ENCODE data around the gene GIPC1. TPM values are rescaled to one million over a fixed set of nuclear protein-coding genes. Genes with fewer than 3 reads are reported as not detected.
"Not testable (repeated sequence)": the region's sequence is repeated elsewhere in the genome, so short reads cannot be mapped to it uniquely, and the experiment has no call there.

GIPC1 gene
- total RNA-seq, 4 donors from 2014 or later = 147 to 432 (median 243) TPM

DNA sequence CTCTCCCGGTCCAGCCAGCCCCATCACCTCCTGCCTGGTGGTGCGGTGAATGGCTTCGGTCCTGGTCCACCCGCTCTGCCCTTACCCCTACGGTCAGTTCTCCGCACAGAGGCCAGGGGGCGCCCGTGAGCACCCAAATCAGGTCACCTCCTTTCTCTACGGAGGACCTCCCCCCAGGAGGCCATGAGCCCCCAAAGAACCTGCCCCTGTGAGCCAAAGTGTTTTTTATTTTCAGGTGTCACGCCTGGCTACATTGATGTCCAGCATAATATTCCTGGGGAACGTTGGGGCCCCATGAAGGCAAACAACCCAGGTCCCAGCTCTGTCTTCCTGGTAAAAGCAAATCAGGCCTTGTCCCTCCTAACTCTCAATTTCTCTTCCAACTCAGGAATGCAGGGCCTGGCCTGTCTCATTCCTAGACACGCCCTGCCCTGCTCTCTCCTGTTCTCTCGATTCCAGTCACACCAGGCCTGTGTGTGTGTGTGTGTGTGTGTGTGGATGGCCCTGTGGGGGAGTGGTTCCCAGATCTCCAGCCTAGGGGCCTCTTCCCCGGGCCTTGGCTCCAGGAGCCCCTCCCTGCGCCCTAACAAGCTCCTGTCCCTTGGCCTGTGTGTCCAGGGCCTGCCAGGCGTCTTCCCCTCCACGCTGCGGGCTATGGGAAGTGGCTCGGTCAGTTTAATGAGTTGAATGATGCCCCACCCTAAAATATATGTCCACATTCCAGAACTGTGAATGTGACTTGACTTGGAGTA lies 9.7 kb upstream of the GIPC1 start:
- intact Hi-C loops (cut with DNase I) = loop anchor here (10.0 kb wide), 1 partner anchor 49 kb away; no protein-coding TSS in a partner anchor
- WGBS, 2 donors = 16 to 19% methylated on average over 11 to 13 of the region's 19 CpGs
- no peaks in the 10 kb centered on the region for H3K36me3 ChIP-seq
- TF ChIP-seq, protein P1, sequence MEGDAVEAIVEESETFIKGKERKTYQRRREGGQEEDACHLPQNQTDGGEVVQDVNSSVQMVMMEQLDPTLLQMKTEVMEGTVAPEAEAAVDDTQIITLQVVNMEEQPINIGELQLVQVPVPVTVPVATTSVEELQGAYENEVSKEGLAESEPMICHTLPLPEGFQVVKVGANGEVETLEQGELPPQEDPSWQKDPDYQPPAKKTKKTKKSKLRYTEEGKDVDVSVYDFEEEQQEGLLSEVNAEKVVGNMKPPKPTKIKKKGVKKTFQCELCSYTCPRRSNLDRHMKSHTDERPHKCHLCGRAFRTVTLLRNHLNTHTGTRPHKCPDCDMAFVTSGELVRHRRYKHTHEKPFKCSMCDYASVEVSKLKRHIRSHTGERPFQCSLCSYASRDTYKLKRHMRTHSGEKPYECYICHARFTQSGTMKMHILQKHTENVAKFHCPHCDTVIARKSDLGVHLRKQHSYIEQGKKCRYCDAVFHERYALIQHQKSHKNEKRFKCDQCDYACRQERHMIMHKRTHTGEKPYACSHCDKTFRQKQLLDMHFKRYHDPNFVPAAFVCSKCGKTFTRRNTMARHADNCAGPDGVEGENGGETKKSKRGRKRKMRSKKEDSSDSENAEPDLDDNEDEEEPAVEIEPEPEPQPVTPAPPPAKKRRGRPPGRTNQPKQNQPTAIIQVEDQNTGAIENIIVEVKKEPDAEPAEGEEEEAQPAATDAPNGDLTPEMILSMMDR (IDR thresholded peaks at IDR 0.05) = peak; percentile 42 to 91 (median 80)
- TF ChIP-seq POLR2A (IDR thresholded peaks at IDR 0.05) = no peak
- H3K27me3 ChIP-seq = no peaks in the 10 kb centered on the region
- H3K4me1 ChIP-seq = peaks cover 15 to 70% (median 38%) of the 10 kb centered on the region in 3 donors
- DNase-seq = no peak
- no peaks in the 10 kb centered on the region for H3K9me3 ChIP-seq
- H3K27ac ChIP-seq = peak overlapping the region; percentile 90 to 100 (median 100)
- H3K4me3 ChIP-seq = peak overlapping the region in 1 of 4 donors; percentile 21

DNA sequence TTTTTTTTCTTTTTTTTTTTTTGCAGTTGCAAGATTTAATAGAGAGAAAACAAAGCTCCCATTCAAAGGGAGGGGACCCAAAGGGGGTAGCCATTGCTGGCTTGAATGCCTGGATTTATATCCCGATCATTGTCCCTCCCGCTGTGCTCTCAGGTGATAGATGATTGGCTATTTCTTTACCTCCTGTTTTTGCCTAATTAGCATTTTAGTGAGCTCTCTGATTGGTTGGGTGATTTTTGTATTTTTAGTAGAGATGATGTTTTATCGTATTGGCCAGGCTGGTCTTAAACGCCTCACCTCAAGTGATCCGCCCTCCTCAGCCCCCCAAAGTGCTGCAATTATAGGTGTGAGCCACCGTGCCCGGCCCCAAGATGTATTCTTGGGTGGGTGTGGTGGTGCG lies 8.6 kb upstream of the GIPC1 start:
- Histone ChIP-seq H3K4me1 (peaks cover 14 to 60% (median 31%) of the 10 kb centered on the region in 3 donors), H3K27ac (peak overlapping the region in 3 of 4 donors; percentile 99 to 100 (median 100))
- not testable (repeated sequence) for DNase-seq, H3K4me3 ChIP-seq, H3K27me3 ChIP-seq, H3K36me3 ChIP-seq, H3K9me3 ChIP-seq
- WGBS, 2 donors = 88 to 93% methylated on average over 6 to 8 of the region's 8 CpGs
- intact Hi-C loops (cut with DNase I) = loop anchor here (10.0 kb wide), 1 partner anchor 50 kb away; no protein-coding TSS in a partner anchor

- H3K27ac ChIP-seq = no peak overlapping the region
- intact Hi-C loops (cut with DNase I) = loop anchor here (10.0 kb wide), 1 partner anchor 52 kb away; no protein-coding TSS in a partner anchor
- H3K36me3 ChIP-seq = no peaks in the 10 kb centered on the region
- 52 to 67% methylated on average over 1 of the region's 1 CpG for WGBS, 2 donors
- H3K9me3 ChIP-seq = no peaks in the 10 kb centered on the region
- TF ChIP-seq, protein P1 (IDR thresholded peaks at IDR 0.05) = no peak
- no peak for TF ChIP-seq POLR2A (IDR thresholded peaks at IDR 0.05)
- no peak for DNase-seq
- H3K4me3 ChIP-seq = no peak overlapping the region
- H3K27me3 ChIP-seq = no peaks in the 10 kb centered on the region
- H3K4me1 ChIP-seq = peaks cover 14 to 50% (median 20%) of the 10 kb centered on the region in 3 donors
These were observed 7.4 kb upstream of the GIPC1 start for GRCh38 chr19:14503285-14503684.

GRCh38 chr19:14502334-14503092 lies 6.6 kb upstream of the GIPC1 start:
- no peak for DNase-seq
- Histone ChIP-seq H3K4me1 (peaks cover 17 to 50% (median 20%) of the 10 kb centered on the region in 3 donors), H3K36me3 (no peaks in the 10 kb centered on the region), H3K4me3 (no peak overlapping the region), H3K9me3 (no peaks in the 10 kb centered on the region), H3K27ac (no peak overlapping the region), H3K27me3 (no peaks in the 10 kb centered on the region)
- intact Hi-C loops (cut with DNase I) = loop anchor here (10.0 kb wide), 1 partner anchor 52 kb away; no protein-coding TSS in a partner anchor
- 60 to 69% methylated on average over 7 to 11 of the region's 11 CpGs for WGBS, 2 donors
- TF ChIP-seq POLR2A (IDR thresholded peaks at IDR 0.05) = no peak
- TF ChIP-seq, protein P1 (IDR thresholded peaks at IDR 0.05) = no peak

GRCh38 chr19:14497228-14497921 lies 1.4 kb upstream of the GIPC1 start:
- DNase-seq = no peak
- no peak for TF ChIP-seq POLR2A (IDR thresholded peaks at IDR 0.05)
- TF ChIP-seq, protein P1 (IDR thresholded peaks at IDR 0.05) = no peak

More at GRCh38 chr19:14497228-14497921, 1.4 kb upstream of the GIPC1 start:
- Histone ChIP-seq H3K36me3 (peaks cover 0 to 11% (median 5%) of the 10 kb centered on the region in 3 donors), H3K9me3 (no peaks in the 10 kb centered on the region), H3K4me3 (no peak overlapping the region), H3K27ac (peak overlapping the region; percentile 93 to 95 (median 94)), H3K4me1 (peaks cover 25 to 57% (median 32%) of the 10 kb centered on the region in 3 donors), H3K27me3 (no peaks in the 10 kb centered on the region)
- intact Hi-C loops (cut with DNase I) = no loop called here
- 28 to 39% methylated on average over 5 to 6 of the region's 6 CpGs for whole genome bisulfite sequencing, 2 donors

Data from esophagus squamous epithelium (tissue), 5 donors.